GDM1 (cell line): ENCODE data around the gene SPEG.

Source experiments
- DNase-seq: peaks from one replicate; lab custom pipeline; 2025; lab: John Stamatoyannopoulos, UW

The SPEG gene

GRCh38 chr2:219478916-219479315, 44.3 kb downstream of the SPEG start:
- DNase-seq, result no peak

- no peak for DNase-seq
These were observed 45.4 kb downstream of the SPEG start for GRCh38 chr2:219480004-219480403.

GRCh38 chr2:219482674-219483405, 48.2 kb downstream of the SPEG start:
- no peak for DNase-seq

GRCh38 chr2:219483451-219484342, 49.1 kb downstream of the SPEG start:
- no peak for DNase-seq

GRCh38 chr2:219484343-219485200, 49.9 kb downstream of the SPEG start:
- DNase-seq, result no peak

GRCh38 chr2:219485201-219485580, 50.5 kb downstream of the SPEG start:
- DNase-seq, result no peak

GRCh38 chr2:219486380-219486959, 51.8 kb downstream of the SPEG start:
- DNase-seq, result no peak

GRCh38 chr2:219488149-219488843, 53.7 kb downstream of the SPEG start:
- DNase-seq, result no peak

GRCh38 chr2:219488844-219489194, 54.2 kb downstream of the SPEG start:
- DNase-seq, result no peak

GRCh38 chr2:219489315-219489714, 54.7 kb downstream of the SPEG start:
- no peak for DNase-seq

GRCh38 chr2:219490186-219490585, 55.5 kb downstream of the SPEG start:
- DNase-seq, result no peak

- DNase-seq, result no peak
These were observed 56.0 kb downstream of the SPEG start for GRCh38 chr2:219490600-219491130.

GRCh38 chr2:219491278-219491963, 56.8 kb downstream of the SPEG start:
- no peak for DNase-seq

- no peak for DNase-seq
These were observed 57.9 kb downstream of the SPEG start for GRCh38 chr2:219492575-219492974.

- no peak for DNase-seq
These were observed 58.4 kb downstream of the SPEG start for GRCh38 chr2:219493086-219493485.

- no peak for DNase-seq
These were observed 60.4 kb downstream of the SPEG start for GRCh38 chr2:219494952-219495530.

GRCh38 chr2:219495531-219496122, 61.0 kb downstream of the SPEG start:
- DNase-seq, result peak; percentile 46

GRCh38 chr2:219496247-219496824, 61.7 kb downstream of the SPEG start:
- no peak for DNase-seq

- DNase-seq, result no peak
These were observed 62.3 kb downstream of the SPEG start for GRCh38 chr2:219496825-219497494.
